Measurements from ENCODE around the gene GABRB1. TPM values are rescaled to one million over a fixed set of nuclear protein-coding genes. Genes with fewer than 3 reads are reported as not detected.
"Not testable (repeated sequence)": the region's sequence is repeated elsewhere in the genome, so short reads cannot be mapped to it uniquely, and the experiment has no call there.

GABRB1 gene
- total RNA-seq, 1 experiment from 2014 or later, result 1.3 TPM

DNA sequence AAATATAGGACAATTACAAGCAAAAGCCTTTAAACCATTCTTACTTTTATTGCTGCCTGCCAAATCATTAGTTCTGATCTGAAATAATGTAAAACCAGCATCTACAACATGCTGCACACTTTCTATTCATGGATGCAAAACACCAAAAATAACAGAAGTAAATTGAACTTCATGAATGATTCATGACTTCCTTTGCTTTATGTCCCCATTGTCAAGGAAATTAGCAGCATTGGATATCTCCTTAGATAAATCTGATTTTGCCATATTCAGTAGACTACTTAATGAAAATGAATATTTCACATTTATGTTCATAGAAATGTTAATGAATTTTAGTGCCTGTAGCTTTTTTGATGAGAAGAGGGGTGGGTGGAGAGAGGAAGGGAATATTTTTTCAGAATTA, 299.5 kb downstream of the GABRB1 start:
- DNase-seq (ENCODE audit: low read depth), result no peak
- in situ Hi-C loops (cut with HindIII; ENCODE audit: low pct_unique_long_range_greater_than_20kb, low sequenced_read_pairs), result no loop called here

DNA sequence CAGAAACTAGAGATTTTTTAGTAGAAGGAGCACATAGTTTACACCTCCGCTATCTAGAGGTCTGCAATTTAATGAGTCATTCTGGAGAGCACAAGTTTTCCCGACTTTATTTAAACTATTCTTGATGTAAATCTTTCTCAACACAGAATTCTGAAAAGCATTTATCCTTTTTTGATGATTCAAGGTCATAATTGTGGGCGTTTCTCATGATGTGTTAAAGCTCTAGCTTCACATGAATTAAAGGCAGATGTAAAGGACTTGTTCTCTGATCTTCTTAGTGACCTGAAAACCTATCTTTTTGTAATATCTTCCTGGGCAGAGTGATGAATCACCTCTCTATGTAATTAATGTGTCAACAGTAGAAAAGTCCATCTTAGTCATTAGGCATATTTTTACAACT, 303.3 kb downstream of the GABRB1 start:
- in situ Hi-C loops (cut with HindIII; ENCODE audit: low pct_unique_long_range_greater_than_20kb, low sequenced_read_pairs), result no loop called here
- peak; percentile 30 for DNase-seq (ENCODE audit: low read depth)

DNA sequence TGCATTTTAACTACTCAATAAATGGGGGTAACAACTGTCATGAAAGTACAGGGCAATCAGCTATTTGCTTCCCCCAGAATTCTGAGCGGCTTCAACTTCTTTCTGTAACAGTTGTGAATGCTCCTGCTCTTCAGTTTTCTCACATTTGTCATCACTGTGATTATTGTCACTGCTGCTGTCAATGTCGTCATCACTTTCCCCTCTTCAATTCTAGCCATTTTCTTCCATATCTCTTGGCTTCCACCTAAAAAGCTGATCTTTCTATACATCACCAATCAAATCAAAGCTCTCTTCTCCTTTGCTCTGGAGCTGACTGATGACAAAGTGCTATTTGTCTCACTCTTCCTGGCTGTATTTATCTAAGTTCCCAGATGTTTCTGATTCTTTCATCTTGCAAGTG, 306.5 kb downstream of the GABRB1 start:
- in situ Hi-C loops (cut with HindIII; ENCODE audit: low pct_unique_long_range_greater_than_20kb, low sequenced_read_pairs), result no loop called here
- DNase-seq (ENCODE audit: low read depth), result no peak

DNA sequence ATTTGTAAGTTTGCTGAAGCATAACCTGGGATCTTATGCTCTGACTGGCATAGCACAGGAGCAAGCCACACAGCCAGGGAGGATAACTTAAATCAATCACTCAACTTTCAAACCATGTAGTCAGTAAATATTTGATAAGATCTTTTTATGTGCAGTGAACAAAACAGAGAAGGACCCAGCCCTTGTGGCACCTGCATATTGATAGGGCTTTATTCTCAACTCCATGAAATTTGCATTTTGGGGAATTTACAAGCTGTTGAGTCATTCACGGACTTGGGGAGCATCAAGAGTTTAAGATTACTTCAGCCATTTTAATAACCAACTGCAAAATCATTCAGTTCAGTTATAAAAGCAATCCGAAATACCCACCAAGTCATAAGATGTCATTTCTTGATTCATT, 309.5 kb downstream of the GABRB1 start:
- in situ Hi-C loops (cut with HindIII; ENCODE audit: low pct_unique_long_range_greater_than_20kb, low sequenced_read_pairs), result no loop called here
- DNase-seq (ENCODE audit: low read depth), result peak; percentile 87

DNA sequence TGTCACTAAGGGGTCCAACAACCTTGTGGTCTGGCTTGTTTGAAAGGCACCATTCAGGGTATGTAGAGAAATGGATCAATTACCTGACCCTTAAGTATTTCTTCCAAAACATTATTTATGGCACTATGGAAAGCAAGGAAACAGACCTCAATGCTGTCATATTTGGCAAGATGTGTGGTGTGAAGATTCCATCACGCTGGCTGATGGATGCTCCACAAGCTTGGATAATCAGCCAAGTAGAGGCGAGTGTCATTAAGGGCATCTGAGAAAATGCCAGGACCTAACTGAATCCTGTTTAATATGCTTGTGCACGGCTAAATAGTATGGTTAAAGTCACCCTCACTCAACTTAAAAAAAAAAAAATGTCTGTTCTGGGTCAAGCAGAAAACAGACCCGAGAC, 311.4 kb downstream of the GABRB1 start:
- in situ Hi-C loops (cut with HindIII; ENCODE audit: low pct_unique_long_range_greater_than_20kb, low sequenced_read_pairs), result no loop called here
- DNase-seq (ENCODE audit: low read depth), result no peak

DNA sequence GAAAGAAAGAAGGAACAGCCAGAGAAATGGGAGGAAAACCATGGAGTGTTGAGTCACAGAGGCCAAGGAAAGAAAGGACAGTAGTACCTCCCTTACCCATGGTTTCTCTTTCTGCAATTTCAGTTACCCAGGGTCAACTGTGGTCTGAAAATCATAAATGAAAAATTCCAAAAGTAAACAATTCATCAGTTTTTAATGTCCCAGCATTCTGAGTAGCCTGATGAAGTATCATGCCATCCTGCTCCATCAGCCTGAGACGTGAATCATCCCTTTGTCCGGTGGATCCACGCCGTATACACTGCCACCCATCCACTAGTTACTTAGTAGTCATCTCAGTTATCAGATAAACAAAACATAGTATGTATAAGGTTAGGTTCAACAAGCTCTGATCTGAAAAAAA, 318.0 kb downstream of the GABRB1 start:
- DNase-seq (ENCODE audit: low read depth), result peak; percentile 90
- in situ Hi-C loops (cut with HindIII; ENCODE audit: low pct_unique_long_range_greater_than_20kb, low sequenced_read_pairs), result no loop called here

DNA sequence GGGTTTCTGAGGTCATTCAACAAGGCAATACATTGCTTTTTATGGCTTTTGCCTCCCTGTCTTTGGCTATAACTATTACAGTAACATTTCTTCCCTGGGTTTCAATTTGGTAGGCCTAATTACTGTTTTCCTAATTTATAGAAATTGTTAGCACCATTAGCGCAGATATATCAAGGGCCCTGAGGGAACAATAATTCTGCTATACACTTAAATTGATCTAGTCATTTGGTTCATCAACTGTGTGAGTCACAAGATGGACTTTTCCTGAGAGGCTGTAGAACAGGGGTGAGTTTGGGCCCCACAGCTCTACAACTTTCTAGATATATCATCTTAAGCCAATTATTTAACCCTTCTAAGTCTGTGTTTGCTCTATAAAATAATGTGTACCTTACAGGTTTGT, 324.2 kb downstream of the GABRB1 start:
- in situ Hi-C loops (cut with HindIII; ENCODE audit: low pct_unique_long_range_greater_than_20kb, low sequenced_read_pairs), result no loop called here

DNA sequence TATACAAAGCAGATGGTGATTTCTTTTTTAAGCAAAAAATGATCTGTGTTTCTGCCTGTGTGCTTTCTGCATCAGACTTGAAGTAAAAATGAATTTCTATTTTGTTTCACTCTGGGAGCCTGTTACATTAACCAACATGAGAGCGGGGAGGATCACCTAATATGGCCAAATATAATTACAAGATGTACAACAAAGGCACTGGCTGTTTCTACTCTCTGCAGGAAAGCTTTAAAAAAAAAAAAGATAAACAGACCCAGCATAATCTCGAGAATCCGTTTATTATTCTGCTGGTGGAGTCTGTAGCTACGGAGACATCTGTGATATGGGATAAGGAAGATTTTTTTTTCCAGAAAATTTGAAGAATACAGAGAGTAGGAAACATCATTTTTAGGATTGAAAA, 328.5 kb downstream of the GABRB1 start:
- DNase-seq (ENCODE audit: low read depth), result no peak
- in situ Hi-C loops (cut with HindIII; ENCODE audit: low pct_unique_long_range_greater_than_20kb, low sequenced_read_pairs), result no loop called here

More for the DNA sequence above, 324.2 kb downstream of the GABRB1 start:
- DNase-seq (ENCODE audit: low read depth), result no peak

DNA sequence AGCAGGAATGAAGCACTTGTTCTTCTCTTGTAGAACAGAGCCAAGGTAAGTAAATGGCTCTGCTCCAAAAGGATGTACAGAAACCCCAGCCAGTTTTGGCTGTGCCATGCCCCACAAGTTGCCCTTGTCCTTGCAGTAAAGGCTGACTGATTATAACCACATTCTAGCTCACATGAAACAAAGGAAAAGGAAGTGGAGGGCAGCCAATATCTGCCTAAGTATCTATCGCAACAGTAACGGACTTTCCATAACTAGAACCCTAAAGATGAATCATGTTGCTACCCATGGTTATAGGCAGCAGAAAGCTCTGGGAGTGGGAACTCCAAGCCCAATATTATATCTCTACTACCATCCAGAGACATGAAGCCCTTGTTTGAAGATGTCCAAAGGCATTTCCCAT, 336.4 kb downstream of the GABRB1 start:
- DNase-seq (ENCODE audit: low read depth), result no peak

DNA sequence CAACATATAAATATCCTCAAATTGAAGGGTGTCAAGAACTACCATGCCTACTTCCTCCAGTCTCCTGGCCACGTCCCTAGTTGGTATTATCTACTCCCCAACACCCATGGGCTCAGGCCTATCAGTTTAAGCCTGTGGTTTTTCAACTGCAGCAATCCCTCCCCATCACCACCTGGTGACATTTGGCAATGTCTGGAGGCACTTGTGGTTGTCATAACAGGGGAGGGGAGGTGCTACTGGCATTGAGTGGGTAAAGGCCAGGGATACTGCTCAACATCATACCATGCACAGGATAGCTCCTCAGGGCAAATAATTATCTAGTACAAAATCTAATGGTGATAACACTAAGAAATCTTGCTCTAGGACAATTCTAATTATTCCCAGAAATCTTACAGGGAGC, 336.8 kb downstream of the GABRB1 start:
- DNase-seq (ENCODE audit: low read depth), result no peak
- in situ Hi-C loops (cut with HindIII; ENCODE audit: low pct_unique_long_range_greater_than_20kb, low sequenced_read_pairs), result no loop called here

More for the DNA sequence above, 336.4 kb downstream of the GABRB1 start:
- in situ Hi-C loops (cut with HindIII; ENCODE audit: low pct_unique_long_range_greater_than_20kb, low sequenced_read_pairs), result no loop called here

DNA sequence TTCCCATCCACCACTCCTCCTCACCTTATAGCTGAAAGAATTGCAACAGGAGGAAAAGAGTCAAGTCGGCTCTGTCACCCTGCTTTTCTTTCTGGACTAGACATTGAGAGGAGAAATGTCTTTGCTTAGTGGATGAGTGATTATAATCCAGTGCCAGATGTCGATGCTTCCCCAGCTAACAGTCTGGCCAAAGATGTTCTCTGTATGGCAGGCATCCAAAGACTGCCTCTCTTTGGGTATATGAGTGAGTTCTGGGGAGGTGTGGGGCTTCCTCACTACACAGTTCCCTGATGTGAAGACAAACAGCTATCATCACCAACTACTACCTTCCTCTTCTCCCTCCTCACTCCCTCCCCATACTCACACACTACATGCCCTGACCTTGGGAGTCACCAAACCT, 341.2 kb downstream of the GABRB1 start:
- DNase-seq (ENCODE audit: low read depth), result no peak
- in situ Hi-C loops (cut with HindIII; ENCODE audit: low pct_unique_long_range_greater_than_20kb, low sequenced_read_pairs), result no loop called here

DNA sequence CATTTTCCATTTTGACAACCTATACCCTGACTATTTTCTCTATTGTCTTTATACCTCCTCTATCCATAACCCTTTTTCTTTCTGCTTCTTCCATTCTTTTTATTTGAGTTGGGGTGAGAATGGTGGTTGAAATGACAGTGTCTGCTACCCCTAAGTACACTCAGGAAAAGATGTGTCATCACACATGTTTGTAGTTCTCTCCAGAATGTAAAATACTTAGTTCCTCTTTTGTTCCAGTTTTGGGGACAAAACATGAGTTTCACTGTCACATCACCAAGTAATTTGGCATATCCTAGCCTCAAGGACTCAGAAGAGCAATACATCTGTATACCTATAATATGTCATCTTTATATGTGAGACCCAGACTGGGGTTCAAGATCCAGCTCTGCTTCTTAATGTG, 341.8 kb downstream of the GABRB1 start:
- DNase-seq (ENCODE audit: low read depth), result no peak
- in situ Hi-C loops (cut with HindIII; ENCODE audit: low pct_unique_long_range_greater_than_20kb, low sequenced_read_pairs), result no loop called here

DNA sequence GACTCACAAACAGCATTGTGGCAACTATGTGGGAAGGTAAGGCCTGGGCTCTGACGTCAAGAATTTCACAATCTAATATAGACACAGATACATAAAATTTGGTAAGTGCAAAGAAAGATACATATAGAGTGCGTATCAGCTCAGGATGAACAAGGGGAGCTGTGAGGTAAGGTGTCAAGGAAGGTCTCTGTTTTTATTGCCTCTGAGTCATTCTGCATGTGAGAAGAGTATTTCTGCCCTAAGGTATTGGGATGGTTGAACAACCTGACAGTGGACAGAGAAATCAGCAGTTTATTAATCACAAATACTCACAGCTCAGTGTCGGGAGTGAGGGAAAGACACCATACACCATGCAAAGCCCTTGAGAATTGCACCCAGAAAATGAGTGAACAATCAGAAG, 342.3 kb downstream of the GABRB1 start:
- in situ Hi-C loops (cut with HindIII; ENCODE audit: low pct_unique_long_range_greater_than_20kb, low sequenced_read_pairs), result no loop called here
- peak; percentile 16 for DNase-seq (ENCODE audit: low read depth)

DNA sequence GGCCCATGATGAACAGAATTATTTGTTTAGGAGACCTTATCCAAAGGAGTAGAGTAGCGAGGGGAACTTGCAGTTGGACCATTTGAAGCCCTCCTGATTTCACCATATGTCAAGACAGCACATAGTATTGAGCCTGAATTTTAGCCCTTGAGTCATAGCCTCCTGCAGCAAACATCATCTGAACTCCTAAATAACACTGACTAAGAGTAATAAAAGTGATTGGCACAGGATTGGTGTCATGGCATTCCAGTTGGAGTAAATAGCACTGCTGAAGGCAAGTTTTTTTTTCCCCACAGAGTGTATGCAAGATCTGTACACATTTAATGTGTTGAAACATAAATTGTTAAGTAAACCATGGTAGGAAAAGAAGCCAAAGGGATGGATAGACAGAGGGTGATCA, 343.1 kb downstream of the GABRB1 start:
- DNase-seq (ENCODE audit: low read depth), result peak; percentile 4
- in situ Hi-C loops (cut with HindIII; ENCODE audit: low pct_unique_long_range_greater_than_20kb, low sequenced_read_pairs), result no loop called here

DNA sequence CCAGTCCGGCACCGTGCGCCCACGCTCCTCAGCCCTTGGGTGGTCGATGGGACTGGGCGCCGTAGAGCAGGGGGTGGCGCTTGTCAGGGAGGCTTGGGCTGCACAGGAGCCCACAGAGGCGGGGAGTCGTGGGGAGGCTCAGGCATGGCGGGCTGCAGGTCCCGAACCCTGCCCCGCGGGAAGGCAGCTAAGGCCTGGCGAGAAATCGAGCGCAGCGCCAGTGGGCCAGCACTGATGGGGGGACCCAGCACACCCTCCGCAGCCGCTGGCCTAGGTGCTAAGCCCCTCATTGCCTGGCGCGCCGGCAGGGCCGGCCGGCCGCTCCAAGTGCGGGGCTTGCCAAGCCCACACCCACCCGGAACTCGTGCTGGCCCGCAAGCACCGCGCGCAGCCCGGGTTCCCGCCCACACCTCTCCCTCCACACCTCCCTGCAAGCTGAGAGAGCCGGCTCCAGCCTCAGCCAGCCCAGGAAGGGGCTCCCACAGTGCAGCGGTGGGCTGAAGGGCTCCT, 346.7 kb downstream of the GABRB1 start:
- in situ Hi-C loops (cut with HindIII; ENCODE audit: low pct_unique_long_range_greater_than_20kb, low sequenced_read_pairs); DNase-seq (ENCODE audit: low read depth): not testable (repeated sequence)

DNA sequence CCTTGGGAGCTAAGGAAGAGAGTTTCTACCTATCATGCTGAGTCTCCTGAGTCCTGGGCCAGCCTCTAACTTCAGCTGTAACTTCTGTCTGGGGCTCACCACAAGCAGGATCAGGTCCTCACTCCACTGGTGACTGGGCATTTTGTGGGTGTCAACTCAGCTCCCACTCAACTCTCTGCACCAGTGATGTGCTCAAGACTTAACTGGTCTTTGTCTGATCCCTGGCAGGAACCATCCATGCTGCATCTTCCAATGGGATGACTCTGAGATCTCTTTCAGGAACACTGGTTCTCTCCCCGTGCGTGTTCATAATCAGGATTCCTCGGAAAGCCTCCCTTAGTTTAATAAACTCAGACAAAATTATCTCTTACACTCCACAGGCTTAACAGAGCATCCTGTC, 349.8 kb downstream of the GABRB1 start:
- no peak for DNase-seq (ENCODE audit: low read depth)
- in situ Hi-C loops (cut with HindIII; ENCODE audit: low pct_unique_long_range_greater_than_20kb, low sequenced_read_pairs), result no loop called here

DNA sequence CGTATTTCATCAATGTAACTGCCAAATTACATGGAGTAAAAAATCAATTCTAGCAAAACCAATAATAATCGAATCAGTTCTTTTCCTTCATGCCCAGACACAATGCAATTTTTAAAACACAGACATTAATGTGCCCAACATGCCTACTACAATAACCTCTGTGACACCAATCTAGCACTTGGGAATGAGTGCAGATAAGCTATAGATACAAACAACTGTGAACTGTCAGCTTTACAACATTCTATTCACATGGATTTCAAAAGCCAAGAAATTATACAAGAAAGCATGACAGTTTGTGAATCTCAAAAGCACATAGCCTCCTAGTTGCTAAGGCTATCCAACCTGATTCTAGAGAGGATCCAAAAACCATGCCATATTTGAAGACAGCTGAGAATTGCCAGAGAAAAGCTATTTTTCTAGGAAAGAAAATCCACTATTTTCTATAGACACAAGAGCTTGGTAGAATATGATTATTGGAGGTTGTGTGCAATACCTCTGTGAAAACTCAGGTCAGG, 351.5 kb downstream of the GABRB1 start:
- no peak for DNase-seq (ENCODE audit: low read depth)
- in situ Hi-C loops (cut with HindIII; ENCODE audit: low pct_unique_long_range_greater_than_20kb, low sequenced_read_pairs), result no loop called here

DNA sequence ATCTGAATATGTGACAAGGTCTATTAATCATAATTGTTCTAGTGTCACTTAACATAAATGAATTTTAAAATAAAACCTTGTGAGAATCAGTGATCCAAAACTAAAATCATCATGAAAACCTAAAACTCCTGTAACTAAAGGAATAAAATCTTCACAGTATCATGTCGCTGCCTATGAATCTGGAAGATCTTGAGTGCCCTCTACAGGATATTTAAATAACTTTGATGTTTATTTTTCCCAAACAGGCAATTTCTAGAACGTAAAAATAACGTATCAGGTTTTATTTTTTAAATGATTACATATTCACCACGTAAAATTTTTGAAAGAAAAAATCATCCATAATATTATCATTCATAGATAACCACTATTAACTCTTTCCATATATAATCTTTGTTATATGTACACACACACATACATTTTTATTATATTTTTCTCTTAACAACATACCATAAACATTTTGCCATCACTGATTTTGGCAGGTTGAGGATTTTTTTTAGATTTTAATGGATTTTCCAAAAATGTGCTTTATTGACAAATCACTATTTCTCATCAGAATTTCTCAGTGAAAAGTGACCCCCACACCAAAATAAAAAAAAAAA, 352.6 kb downstream of the GABRB1 start:
- peak; percentile 32 for DNase-seq (ENCODE audit: low read depth)
- in situ Hi-C loops (cut with HindIII; ENCODE audit: low pct_unique_long_range_greater_than_20kb, low sequenced_read_pairs), result no loop called here

DNA sequence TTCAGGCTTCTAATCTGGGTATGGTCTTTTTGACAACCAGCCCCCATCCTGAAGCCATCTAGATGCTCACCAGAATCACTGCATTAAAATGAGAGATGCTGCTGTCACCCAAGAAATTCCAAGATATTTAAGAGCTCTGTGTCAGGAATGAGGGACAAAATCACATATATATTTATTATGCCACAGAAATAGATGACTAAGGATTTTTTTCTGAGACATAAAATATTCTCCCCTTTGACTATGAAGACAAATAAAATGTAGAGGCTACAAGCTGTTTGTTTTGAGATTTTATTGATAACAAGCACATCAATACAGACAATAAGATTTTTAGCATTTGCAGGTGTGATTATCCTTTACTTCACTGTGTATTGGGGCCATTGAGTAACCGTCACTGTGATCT, 354.8 kb downstream of the GABRB1 start:
- in situ Hi-C loops (cut with HindIII; ENCODE audit: low pct_unique_long_range_greater_than_20kb, low sequenced_read_pairs), result no loop called here
- DNase-seq (ENCODE audit: low read depth), result no peak

DNA sequence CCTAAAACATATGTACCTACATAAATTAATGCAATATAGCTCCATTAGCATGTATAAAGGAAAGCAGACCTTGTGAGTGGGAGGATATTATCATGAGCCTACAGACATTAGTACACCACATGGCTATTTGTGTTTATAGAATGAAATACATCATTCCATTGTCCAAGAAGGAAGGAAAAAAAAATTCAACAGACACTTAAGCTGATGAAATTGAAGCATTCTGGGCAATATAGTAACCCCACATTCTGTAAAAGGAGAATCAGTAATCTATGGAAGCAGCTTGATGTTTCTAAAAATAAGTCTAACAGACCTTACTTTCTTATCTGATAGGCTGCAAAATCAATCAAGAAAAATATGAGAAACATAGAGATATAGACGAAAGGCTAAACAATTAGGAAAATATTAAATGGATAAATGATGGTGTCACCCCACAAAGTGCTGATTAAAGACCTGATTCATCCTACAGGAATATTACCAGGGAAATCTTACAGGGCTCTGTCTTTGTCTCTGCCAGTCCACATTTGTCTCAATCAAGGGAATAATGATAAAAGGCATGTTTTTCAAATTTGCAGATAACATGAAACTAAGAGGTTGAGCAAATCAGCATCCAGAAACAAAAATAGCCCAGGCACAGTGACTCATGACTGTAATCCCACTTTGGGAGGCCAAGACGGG, 355.3 kb downstream of the GABRB1 start:
- in situ Hi-C loops (cut with HindIII; ENCODE audit: low pct_unique_long_range_greater_than_20kb, low sequenced_read_pairs), result no loop called here
- DNase-seq (ENCODE audit: low read depth), result no peak

All from Caki2 (cell line).